ENCODE data around the gene EDRF1. TPM values are rescaled to one million over a fixed set of nuclear protein-coding genes. Genes with fewer than 3 reads are reported as not detected.

EDRF1 gene
- total RNA-seq, 1 donor from 2014 or later, result 18.1 TPM

GRCh38 chr10:125773687-125774543, 54.4 kb downstream of the EDRF1 start:
- Histone ChIP-seq H3K36me3 (no peaks in the 10 kb centered on the region), H3K4me1 (no peaks in the 10 kb centered on the region), H3K27ac (no peak overlapping the region), H3K27me3 (ENCODE audit: low read depth) (peaks cover 6% of the 10 kb centered on the region), H3K9me3 (no peaks in the 10 kb centered on the region), H3K4me3 (no peak overlapping the region)
- TF ChIP-seq CTCF (IDR thresholded peaks at IDR 0.05), result no peak
- intact Hi-C loops (cut with DNase I), result no loop called here
- DNase-seq, result no peak
- ATAC-seq, result no peak

- peak in 1 of 2 donors; percentile 20 for ATAC-seq
- no peaks in the 10 kb centered on the region for H3K4me1 ChIP-seq
These were observed 55.2 kb downstream of the EDRF1 start for GRCh38 chr10:125774581-125775191.

GRCh38 chr10:125775491-125776106, 56.1 kb downstream of the EDRF1 start, which contains the start of gene MMP21:
MMP21 (minus strand) TSS chr10:125775821; CDS start chr10:125775821, 0 bp downstream.
- H3K4me1 ChIP-seq, result no peaks in the 10 kb centered on the region
- intact Hi-C loops (cut with DNase I), result no loop called here
- H3K4me3 ChIP-seq, result no peak within 1 kb of the TSS
- peaks cover 6% of the 10 kb centered on the region for H3K27me3 ChIP-seq (ENCODE audit: low read depth)
- no peak within 1 kb of the TSS for H3K27ac ChIP-seq
- H3K36me3 ChIP-seq, result no peaks in the 10 kb centered on the region
- ATAC-seq (no peak), DNase-seq (no peak)
- H3K9me3 ChIP-seq, result no peaks in the 10 kb centered on the region
- TF ChIP-seq CTCF (IDR thresholded peaks at IDR 0.05), result no peak

More at GRCh38 chr10:125774581-125775191, 55.2 kb downstream of the EDRF1 start:
- intact Hi-C loops (cut with DNase I), result no loop called here
- H3K27ac ChIP-seq, result no peak overlapping the region
- H3K9me3 ChIP-seq, result no peaks in the 10 kb centered on the region
- DNase-seq, result no peak
- H3K4me3 ChIP-seq, result no peak overlapping the region
- H3K36me3 ChIP-seq, result no peaks in the 10 kb centered on the region
- TF ChIP-seq CTCF (IDR thresholded peaks at IDR 0.05), result no peak
- peaks cover 6% of the 10 kb centered on the region for H3K27me3 ChIP-seq (ENCODE audit: low read depth)

GRCh38 chr10:125777806-125778205, 58.3 kb downstream of the EDRF1 start:
- TF ChIP-seq CTCF (IDR thresholded peaks at IDR 0.05), result no peak

GRCh38 chr10:125778556-125778955, 59.0 kb downstream of the EDRF1 start:
- no peak for TF ChIP-seq CTCF (IDR thresholded peaks at IDR 0.05)
- DNase-seq (no peak), ATAC-seq (no peak)
- H3K4me1 ChIP-seq, result no peaks in the 10 kb centered on the region
- intact Hi-C loops (cut with DNase I), result no loop called here
- no peaks in the 10 kb centered on the region for H3K36me3 ChIP-seq
- H3K4me3 ChIP-seq, result no peak overlapping the region
- no peaks in the 10 kb centered on the region for H3K9me3 ChIP-seq
- H3K27ac ChIP-seq, result no peak overlapping the region
- H3K27me3 ChIP-seq (ENCODE audit: low read depth), result peaks cover 6% of the 10 kb centered on the region

More at GRCh38 chr10:125777806-125778205, 58.3 kb downstream of the EDRF1 start:
- Histone ChIP-seq H3K4me3 (no peak overlapping the region), H3K27me3 (ENCODE audit: low read depth) (peaks cover 6% of the 10 kb centered on the region), H3K27ac (no peak overlapping the region), H3K36me3 (no peaks in the 10 kb centered on the region), H3K4me1 (no peaks in the 10 kb centered on the region), H3K9me3 (no peaks in the 10 kb centered on the region)
- ATAC-seq, result no peak
- intact Hi-C loops (cut with DNase I), result no loop called here
- no peak for DNase-seq
